AG08395 (cell line): ENCODE results near the gene GRIFIN.

Experiments
- DNase-seq: peaks from one replicate; pipeline ENCODE4 v3.0.0; 2012; ENCODE audit warnings: mixed read lengths, low spot score

GRIFIN gene

DNA sequence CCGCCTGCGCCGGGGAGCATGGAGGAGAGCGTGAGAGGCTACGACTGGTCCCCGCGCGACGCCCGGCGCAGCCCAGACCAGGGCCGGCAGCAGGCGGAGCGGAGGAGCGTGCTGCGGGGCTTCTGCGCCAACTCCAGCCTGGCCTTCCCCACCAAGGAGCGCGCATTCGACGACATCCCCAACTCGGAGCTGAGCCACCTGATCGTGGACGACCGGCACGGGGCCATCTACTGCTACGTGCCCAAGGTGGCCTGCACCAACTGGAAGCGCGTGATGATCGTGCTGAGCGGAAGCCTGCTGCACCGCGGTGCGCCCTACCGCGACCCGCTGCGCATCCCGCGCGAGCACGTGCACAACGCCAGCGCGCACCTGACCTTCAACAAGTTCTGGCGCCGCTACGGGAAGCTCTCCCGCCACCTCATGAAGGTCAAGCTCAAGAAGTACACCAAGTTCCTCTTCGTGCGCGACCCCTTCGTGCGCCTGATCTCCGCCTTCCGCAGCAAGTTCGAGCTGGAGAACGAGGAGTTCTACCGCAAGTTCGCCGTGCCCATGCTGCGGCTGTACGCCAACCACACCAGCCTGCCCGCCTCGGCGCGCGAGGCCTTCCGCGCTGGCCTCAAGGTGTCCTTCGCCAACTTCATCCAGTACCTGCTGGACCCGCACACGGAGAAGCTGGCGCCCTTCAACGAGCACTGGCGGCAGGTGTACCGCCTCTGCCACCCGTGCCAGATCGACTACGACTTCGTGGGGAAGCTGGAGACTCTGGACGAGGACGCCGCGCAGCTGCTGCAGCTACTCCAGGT is 43.1 kb downstream of the GRIFIN start:
- DNase-seq: no peak

DNA sequence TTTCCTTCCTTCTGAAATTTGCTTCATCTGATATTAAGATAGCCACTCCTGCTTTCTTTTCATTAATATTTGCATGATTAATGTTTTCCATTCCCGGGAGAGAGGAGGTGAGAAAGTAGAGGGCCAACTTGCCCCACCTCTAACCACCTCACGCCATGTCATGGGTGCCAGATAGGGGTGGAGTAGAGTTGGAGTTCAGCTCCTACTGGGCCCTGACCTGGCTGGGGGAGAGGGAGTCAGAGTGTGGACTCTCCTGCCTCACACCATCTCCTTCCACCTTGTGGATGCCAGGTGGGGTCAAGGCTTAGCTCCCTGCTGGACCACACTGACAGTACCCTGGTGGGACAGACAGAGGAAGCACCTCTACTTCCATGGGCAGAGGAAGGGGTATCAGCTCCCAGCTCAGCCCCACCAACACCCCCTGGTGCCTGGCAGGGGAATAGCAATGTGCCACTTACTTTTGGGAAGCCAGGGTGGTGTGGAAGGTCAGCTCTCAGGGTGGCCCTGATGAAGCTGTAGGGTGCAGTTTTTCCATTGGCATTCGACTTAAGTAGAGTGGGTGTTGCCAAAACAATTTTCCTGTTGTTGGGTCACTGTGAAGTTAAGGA is 44.8 kb downstream of the GRIFIN start:
- no peak for DNase-seq

DNA sequence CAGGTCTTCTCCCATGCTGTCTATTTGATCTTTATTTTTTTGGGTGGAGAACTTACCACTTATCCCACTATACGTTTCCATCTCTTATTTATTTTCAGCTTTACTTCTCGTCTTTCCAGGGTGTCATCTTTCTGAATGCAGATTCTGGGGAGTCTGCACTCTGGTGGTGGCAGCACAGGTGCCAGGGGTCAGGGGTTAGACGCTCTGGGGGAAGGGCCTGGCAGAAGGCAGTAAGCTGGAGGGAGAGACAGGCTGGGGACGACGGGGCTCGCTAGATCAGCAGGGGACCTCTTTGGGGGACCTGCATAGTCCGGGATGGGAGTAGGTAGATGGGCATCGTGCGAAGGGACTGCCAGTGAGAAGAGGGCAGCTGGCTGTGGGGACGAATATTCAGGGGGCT is 50.4 kb downstream of the GRIFIN start:
- DNase-seq: no peak
